Measurements from ENCODE around the gene ATF7. TPM values are rescaled to one million over a fixed set of nuclear protein-coding genes. Genes with fewer than 3 reads are reported as not detected.
"Not testable (repeated sequence)": the region's sequence is repeated elsewhere in the genome, so short reads cannot be mapped to it uniquely, and the experiment has no call there.

Gene ATF7
- total RNA-seq, 1 donor: 17.4 TPM

DNA sequence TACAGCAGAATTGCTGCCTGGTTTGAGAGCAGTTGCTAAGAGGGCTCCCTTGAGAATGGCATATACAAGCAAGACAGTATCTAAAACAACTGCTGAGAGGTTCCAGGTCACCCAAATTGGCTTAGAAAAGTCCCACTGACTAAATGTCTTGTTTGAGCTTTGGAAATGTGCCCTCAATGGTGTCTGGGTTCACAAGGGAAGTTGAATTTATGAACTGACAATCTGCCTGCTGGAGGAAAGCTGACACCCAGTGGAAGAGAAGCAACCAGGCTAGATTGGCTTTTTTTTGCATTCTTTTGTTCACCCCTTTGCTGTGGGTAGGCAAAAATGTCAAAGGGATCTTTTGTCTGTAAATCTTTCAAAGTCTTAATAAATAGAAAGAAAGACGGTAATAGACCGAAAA lies 74.3 kb downstream of the ATF7 start:
- Histone ChIP-seq H3K4me1 (ENCODE audit: insufficient read depth, low read length) (no peaks in the 10 kb centered on the region), H4K20me1 (ENCODE audit: insufficient read depth, low read length) (no peaks in the 10 kb centered on the region), H2AFZ (ENCODE audit: low read length) (no peak overlapping the region), H3K79me2 (ENCODE audit: insufficient read depth, low read length) (no peaks in the 10 kb centered on the region), H3K36me3 (ENCODE audit: insufficient read depth, low read length) (peaks cover 42% of the 10 kb centered on the region), H3K27me3 (ENCODE audit: insufficient read depth, low read length) (no peaks in the 10 kb centered on the region), H3K4me3 (ENCODE audit: insufficient read depth, low read length) (no peak overlapping the region), H3K4me2 (ENCODE audit: insufficient read depth, low read length) (no peak overlapping the region), H3K9me3 (ENCODE audit: low read depth, low read length) (no peaks in the 10 kb centered on the region), H3K27ac (ENCODE audit: low read depth, low read length) (no peak overlapping the region)
- TF ChIP-seq, protein P1, sequence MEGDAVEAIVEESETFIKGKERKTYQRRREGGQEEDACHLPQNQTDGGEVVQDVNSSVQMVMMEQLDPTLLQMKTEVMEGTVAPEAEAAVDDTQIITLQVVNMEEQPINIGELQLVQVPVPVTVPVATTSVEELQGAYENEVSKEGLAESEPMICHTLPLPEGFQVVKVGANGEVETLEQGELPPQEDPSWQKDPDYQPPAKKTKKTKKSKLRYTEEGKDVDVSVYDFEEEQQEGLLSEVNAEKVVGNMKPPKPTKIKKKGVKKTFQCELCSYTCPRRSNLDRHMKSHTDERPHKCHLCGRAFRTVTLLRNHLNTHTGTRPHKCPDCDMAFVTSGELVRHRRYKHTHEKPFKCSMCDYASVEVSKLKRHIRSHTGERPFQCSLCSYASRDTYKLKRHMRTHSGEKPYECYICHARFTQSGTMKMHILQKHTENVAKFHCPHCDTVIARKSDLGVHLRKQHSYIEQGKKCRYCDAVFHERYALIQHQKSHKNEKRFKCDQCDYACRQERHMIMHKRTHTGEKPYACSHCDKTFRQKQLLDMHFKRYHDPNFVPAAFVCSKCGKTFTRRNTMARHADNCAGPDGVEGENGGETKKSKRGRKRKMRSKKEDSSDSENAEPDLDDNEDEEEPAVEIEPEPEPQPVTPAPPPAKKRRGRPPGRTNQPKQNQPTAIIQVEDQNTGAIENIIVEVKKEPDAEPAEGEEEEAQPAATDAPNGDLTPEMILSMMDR (IDR thresholded peaks at IDR 0.05; ENCODE audit: extremely low read depth, low read depth, low read length): peak; percentile 9
- DNase-seq (ENCODE audit: insufficient read length, low spot score, missing footprints): no peak

DNA sequence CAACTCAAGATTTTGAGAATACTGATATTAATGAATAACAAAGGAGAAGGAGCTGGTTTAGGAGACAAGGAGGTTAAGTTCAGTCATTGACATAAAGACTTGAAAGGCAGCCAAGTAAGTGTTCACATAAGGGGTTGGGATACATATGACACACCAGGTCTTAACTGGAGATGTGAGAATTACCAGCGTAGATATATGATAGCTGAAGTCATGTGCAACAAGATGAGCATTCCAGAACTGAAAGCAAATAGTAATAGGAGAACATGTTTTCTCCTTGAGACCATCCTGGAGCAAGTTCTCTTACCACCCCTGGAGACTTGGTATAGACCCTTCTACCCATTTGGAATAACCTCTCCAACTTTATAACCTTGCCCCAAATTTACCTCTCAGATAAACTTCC lies 75.6 kb downstream of the ATF7 start:
- peaks cover 42% of the 10 kb centered on the region for H3K36me3 ChIP-seq (ENCODE audit: insufficient read depth, low read length)
- no peaks in the 10 kb centered on the region for H3K27me3 ChIP-seq (ENCODE audit: insufficient read depth, low read length)
- H4K20me1 ChIP-seq (ENCODE audit: insufficient read depth, low read length): no peaks in the 10 kb centered on the region
- TF ChIP-seq, protein P1 (IDR thresholded peaks at IDR 0.05; ENCODE audit: extremely low read depth, low read depth, low read length): no peak
- no peak overlapping the region for H2AFZ ChIP-seq (ENCODE audit: low read length)
- no peaks in the 10 kb centered on the region for H3K9me3 ChIP-seq (ENCODE audit: low read depth, low read length)
- no peak for DNase-seq (ENCODE audit: insufficient read length, low spot score, missing footprints)
- no peaks in the 10 kb centered on the region for H3K79me2 ChIP-seq (ENCODE audit: insufficient read depth, low read length)
- H3K4me1 ChIP-seq (ENCODE audit: insufficient read depth, low read length): no peaks in the 10 kb centered on the region
- H3K4me2 ChIP-seq (ENCODE audit: insufficient read depth, low read length): no peak overlapping the region
- peak overlapping the region; percentile 10 for H3K27ac ChIP-seq (ENCODE audit: low read depth, low read length)
- no peak overlapping the region for H3K4me3 ChIP-seq (ENCODE audit: insufficient read depth, low read length)

DNA sequence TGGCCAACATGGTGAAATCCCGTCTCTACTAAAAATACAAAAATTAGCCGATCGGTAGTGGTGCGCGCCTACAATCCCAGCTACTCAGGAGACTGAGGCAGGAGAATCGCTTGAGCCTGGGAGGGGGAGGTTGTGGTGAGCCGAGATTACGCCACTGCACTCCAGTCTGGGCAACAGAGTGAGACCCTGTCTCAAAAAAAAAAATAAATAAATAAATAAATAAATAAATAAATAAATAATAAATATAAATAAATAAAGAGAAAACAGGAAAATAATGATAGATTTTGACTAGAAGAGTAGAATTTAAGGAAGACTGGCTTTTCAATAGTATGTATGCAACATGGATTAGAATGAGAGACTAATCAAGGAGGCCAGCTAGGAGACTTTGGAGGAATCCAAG lies 76.1 kb downstream of the ATF7 start:
- not testable (repeated sequence) for H2AFZ ChIP-seq (ENCODE audit: low read length); H3K27ac ChIP-seq (ENCODE audit: low read depth, low read length); H3K27me3 ChIP-seq (ENCODE audit: insufficient read depth, low read length); H3K4me1 ChIP-seq (ENCODE audit: insufficient read depth, low read length); H3K4me2 ChIP-seq (ENCODE audit: insufficient read depth, low read length); H4K20me1 ChIP-seq (ENCODE audit: insufficient read depth, low read length); H3K4me3 ChIP-seq (ENCODE audit: insufficient read depth, low read length); H3K9me3 ChIP-seq (ENCODE audit: low read depth, low read length); H3K79me2 ChIP-seq (ENCODE audit: insufficient read depth, low read length); DNase-seq (ENCODE audit: insufficient read length, low spot score, missing footprints)
- peaks cover 42% of the 10 kb centered on the region for H3K36me3 ChIP-seq (ENCODE audit: insufficient read depth, low read length)

DNA sequence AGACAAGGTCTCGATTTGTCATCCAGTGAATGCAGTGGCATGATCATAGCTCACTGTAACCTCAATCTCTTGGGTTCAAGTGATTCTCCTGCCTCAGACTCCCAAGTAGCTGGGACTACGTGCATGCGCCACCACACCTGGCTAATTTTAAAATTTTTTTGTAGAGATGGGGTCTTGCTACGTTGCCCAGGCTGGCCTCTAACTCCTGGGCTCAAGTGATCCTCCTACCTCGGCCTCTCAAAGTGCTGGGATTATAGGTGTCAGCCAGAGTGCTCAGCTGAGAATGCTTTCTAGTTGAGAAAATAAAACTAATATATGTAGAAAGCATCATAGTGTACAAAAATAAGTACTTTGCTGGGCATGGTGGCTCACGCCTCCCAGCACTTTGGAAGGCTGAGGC lies 77.8 kb downstream of the ATF7 start:
- H4K20me1 ChIP-seq (ENCODE audit: insufficient read depth, low read length); H3K9me3 ChIP-seq (ENCODE audit: low read depth, low read length); H3K4me1 ChIP-seq (ENCODE audit: insufficient read depth, low read length); DNase-seq (ENCODE audit: insufficient read length, low spot score, missing footprints); H3K79me2 ChIP-seq (ENCODE audit: insufficient read depth, low read length); H3K27me3 ChIP-seq (ENCODE audit: insufficient read depth, low read length); H3K27ac ChIP-seq (ENCODE audit: low read depth, low read length); H3K4me2 ChIP-seq (ENCODE audit: insufficient read depth, low read length); H2AFZ ChIP-seq (ENCODE audit: low read length); H3K4me3 ChIP-seq (ENCODE audit: insufficient read depth, low read length): not testable (repeated sequence)
- H3K36me3 ChIP-seq (ENCODE audit: insufficient read depth, low read length): peaks cover 42% of the 10 kb centered on the region

DNA sequence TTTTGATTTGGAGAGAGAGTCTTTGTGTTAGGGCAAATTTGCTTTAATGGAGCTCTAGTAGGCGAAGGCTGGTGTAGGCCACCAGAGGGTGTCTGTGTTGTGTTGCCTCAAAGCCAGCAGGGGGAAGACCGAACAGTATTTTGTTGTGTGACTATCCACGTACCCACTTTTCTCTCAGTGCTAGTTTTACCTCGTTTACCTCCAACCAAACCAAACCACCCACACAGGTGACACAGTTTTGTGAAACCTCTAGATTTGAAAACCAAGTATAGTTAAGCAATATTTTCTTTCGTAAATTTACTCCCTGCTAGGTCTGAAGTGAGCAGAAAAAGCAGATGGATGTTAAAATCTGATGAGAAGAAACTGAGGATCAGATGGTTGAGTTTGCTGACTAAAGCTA lies 82.6 kb downstream of the ATF7 start:
- Histone ChIP-seq H3K9me3 (ENCODE audit: low read depth, low read length) (no peaks in the 10 kb centered on the region), H3K27me3 (ENCODE audit: insufficient read depth, low read length) (no peaks in the 10 kb centered on the region), H3K4me1 (ENCODE audit: insufficient read depth, low read length) (peaks cover 13% of the 10 kb centered on the region), H3K4me3 (ENCODE audit: insufficient read depth, low read length) (no peak overlapping the region), H3K27ac (ENCODE audit: low read depth, low read length) (peak overlapping the region; percentile 69), H3K4me2 (ENCODE audit: insufficient read depth, low read length) (no peak overlapping the region), H3K36me3 (ENCODE audit: insufficient read depth, low read length) (peaks cover 39% of the 10 kb centered on the region), H3K79me2 (ENCODE audit: insufficient read depth, low read length) (no peaks in the 10 kb centered on the region), H4K20me1 (ENCODE audit: insufficient read depth, low read length) (no peaks in the 10 kb centered on the region), H2AFZ (ENCODE audit: low read length) (peak overlapping the region; percentile 35)
- TF ChIP-seq, protein P1 (IDR thresholded peaks at IDR 0.05; ENCODE audit: extremely low read depth, low read depth, low read length): peak; percentile 98
- peak; percentile 93 for DNase-seq (ENCODE audit: insufficient read length, low spot score, missing footprints)
